ENCODE data around the gene SHD. TPM values are rescaled to one million over a fixed set of nuclear protein-coding genes. Genes with fewer than 3 reads are reported as not detected.
A peak's percentile ranks its signal among the peaks of the same experiment; 100 is the strongest.

SHD gene
- total and polyA plus RNA-seq, 10 donors = 0.05 to 3.9 (median 0.78) TPM; not detected in 6

GRCh38 chr19:4264812-4265211 is 14.3 kb upstream of the SHD start:
- no peak for DNase-seq
- H3K36me3 ChIP-seq = peaks cover 6 to 100% (median 95%) of the 10 kb centered on the region in 6 donors
- no peaks in the 10 kb centered on the region for H3K9me3 ChIP-seq
- no peak overlapping the region for H3K4me3 ChIP-seq
- WGBS, 5 donors = 63 to 75% (median 67%) methylated on average over 4 of the region's 4 CpGs
- TF ChIP-seq POLR2A (IDR thresholded peaks at IDR 0.05) = no peak
- no peak for TF ChIP-seq POLR2AphosphoS5 (IDR thresholded peaks at IDR 0.05)
- no peak for TF ChIP-seq CTCF (IDR thresholded peaks at IDR 0.05 in 8 of 11, conservative IDR thresholded peaks at IDR 0.05 in 3 of 11)
- intact Hi-C loops (cut with DNase I; ENCODE audit: low total_unique reads) = loop anchor here (5.0 to 10.0 kb wide), 2 partner anchors 87 to 260 kb away; no protein-coding TSS in a partner anchor
- no peaks in the 10 kb centered on the region for H3K27me3 ChIP-seq (replicated peaks in 1 of 7)
- H3K27ac ChIP-seq = peak overlapping the region in 3 of 8 donors; percentile 27 to 61 (median 46)
- H3K4me1 ChIP-seq = peaks cover 0 to 59% (median 22%) of the 10 kb centered on the region in 6 donors

DNA sequence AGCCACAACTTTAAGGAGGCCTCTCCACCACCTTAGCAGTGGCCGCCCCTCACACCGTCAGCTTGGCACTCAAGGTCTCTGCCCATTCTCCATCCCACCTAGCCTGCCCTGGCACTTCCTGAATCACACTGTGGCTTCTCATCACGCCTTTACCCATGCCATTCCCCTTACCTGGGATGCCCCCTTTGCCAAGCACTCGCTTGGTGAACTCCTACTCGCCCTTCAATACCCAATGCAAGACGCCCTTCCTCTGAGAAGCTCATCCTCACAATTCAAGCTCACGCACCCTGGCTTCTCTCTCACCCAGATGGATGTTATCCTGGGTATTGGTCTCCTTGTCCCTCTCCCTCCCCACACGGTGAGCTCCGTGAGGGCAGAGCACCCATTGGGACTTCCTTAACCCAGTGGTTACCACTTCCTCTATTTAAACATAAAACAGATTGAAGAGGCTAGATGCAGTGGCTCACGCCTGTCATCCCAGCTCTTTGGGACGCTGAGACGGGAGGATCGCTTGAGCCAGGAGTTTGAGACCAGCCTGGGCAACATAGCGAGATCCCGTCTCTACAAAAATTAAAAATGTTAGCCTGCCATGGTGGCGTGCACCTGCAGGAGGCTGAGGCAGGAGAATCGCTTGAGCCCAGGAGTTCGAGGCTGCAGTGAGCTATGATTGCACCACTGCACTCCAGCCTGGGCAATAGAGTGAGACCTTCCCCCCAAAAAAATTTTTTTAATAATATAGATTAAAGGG is 12.6 kb upstream of the SHD start:
- no peaks in the 10 kb centered on the region for H3K27me3 ChIP-seq (replicated peaks in 1 of 7)
- WGBS, 5 donors = 77 to 85% (median 84%) methylated on average over 17 to 18 of the region's 18 CpGs
- no peak for DNase-seq
- peak overlapping the region in 1 of 8 donors; percentile 6 for H3K27ac ChIP-seq
- TF ChIP-seq POLR2A (IDR thresholded peaks at IDR 0.05) = no peak
- no peak for TF ChIP-seq CTCF (IDR thresholded peaks at IDR 0.05 in 8 of 11, conservative IDR thresholded peaks at IDR 0.05 in 3 of 11)
- TF ChIP-seq POLR2AphosphoS5 (IDR thresholded peaks at IDR 0.05) = no peak
- no peaks in the 10 kb centered on the region for H3K9me3 ChIP-seq
- H3K36me3 ChIP-seq = peaks cover 6 to 100% (median 88%) of the 10 kb centered on the region in 6 donors
- intact Hi-C loops (cut with DNase I; ENCODE audit: low total_unique reads) = loop anchor here (5.0 to 10.0 kb wide), 2 partner anchors 86 to 258 kb away; no protein-coding TSS in a partner anchor
- H3K4me1 ChIP-seq = peaks cover 0 to 49% (median 20%) of the 10 kb centered on the region in 6 donors
- no peak overlapping the region for H3K4me3 ChIP-seq

- peak overlapping the region in 1 of 8 donors; percentile 6 for H3K27ac ChIP-seq
- H3K9me3 ChIP-seq = peaks cover 0 to 7% (median 0%) of the 10 kb centered on the region in 8 donors
- H3K4me3 ChIP-seq = no peak overlapping the region
- H3K27me3 ChIP-seq (replicated peaks in 1 of 7) = no peaks in the 10 kb centered on the region
- DNase-seq = peak; percentile 85
- peaks cover 0 to 49% (median 20%) of the 10 kb centered on the region in 6 donors for H3K4me1 ChIP-seq
- 55 to 62% (median 57%) methylated on average over 21 of the region's 21 CpGs for WGBS, 5 donors
- intact Hi-C loops (cut with DNase I; ENCODE audit: low total_unique reads) = loop anchor here (5.0 to 10.0 kb wide), 2 partner anchors 85 to 258 kb away; no protein-coding TSS in a partner anchor
- TF ChIP-seq POLR2A (IDR thresholded peaks at IDR 0.05) = no peak
- peak; percentile 63 to 86 (median 80) for TF ChIP-seq CTCF (IDR thresholded peaks at IDR 0.05 in 8 of 11, conservative IDR thresholded peaks at IDR 0.05 in 3 of 11)
- TF ChIP-seq POLR2AphosphoS5 (IDR thresholded peaks at IDR 0.05) = peak in 2 of 3 donors; percentile 29 to 57
- peaks cover 6 to 100% (median 87%) of the 10 kb centered on the region in 6 donors for H3K36me3 ChIP-seq
These were observed 11.8 kb upstream of the SHD start for GRCh38 chr19:4267101-4267900.
